Astrocyte (in vitro differentiated cells and primary cell): ENCODE results near the gene GRK5.

ENCODE experiments used
- EZH2 ChIP-seq: IDR thresholded peaks from 2 replicates; pipeline ENCODE4 v1.6.1; 2012; ENCODE audit warnings: mild to moderate bottlenecking, low read length, inconsistent platforms; ENCODE audit not compliant: insufficient read depth
- TF ChIP-seq, protein P1 (sequence below): IDR thresholded peaks from 2 replicates; pipeline ENCODE4 v1.5.1; 2011; ENCODE audit warnings: low read depth, mild to moderate bottlenecking, inconsistent platforms, low read length, moderate library complexity; ENCODE audit not compliant: insufficient read depth

- TF ChIP-seq EZH2 = no peak
- TF ChIP-seq, protein P1, sequence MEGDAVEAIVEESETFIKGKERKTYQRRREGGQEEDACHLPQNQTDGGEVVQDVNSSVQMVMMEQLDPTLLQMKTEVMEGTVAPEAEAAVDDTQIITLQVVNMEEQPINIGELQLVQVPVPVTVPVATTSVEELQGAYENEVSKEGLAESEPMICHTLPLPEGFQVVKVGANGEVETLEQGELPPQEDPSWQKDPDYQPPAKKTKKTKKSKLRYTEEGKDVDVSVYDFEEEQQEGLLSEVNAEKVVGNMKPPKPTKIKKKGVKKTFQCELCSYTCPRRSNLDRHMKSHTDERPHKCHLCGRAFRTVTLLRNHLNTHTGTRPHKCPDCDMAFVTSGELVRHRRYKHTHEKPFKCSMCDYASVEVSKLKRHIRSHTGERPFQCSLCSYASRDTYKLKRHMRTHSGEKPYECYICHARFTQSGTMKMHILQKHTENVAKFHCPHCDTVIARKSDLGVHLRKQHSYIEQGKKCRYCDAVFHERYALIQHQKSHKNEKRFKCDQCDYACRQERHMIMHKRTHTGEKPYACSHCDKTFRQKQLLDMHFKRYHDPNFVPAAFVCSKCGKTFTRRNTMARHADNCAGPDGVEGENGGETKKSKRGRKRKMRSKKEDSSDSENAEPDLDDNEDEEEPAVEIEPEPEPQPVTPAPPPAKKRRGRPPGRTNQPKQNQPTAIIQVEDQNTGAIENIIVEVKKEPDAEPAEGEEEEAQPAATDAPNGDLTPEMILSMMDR = no peak
Observed at GRCh38 chr10:119289227-119289920, 82.0 kb downstream of the GRK5 start.
